ENCODE data around the gene TBC1D8.

TBC1D8 gene

GRCh38 chr2:100976061-100976460, 175.1 kb downstream of the TBC1D8 start:
- no peak for DNase-seq (ENCODE audit: low read depth, low spot score)
- in situ Hi-C loops (cut with HindIII; ENCODE audit: low sequenced_read_pairs) = no loop called here
- H3K4me3 ChIP-seq (ENCODE audit: low read depth, low read length) = no peak overlapping the region
- TF ChIP-seq CTCF (IDR thresholded peaks at IDR 0.05; ENCODE audit: low read depth, low read length) = no peak

DNA sequence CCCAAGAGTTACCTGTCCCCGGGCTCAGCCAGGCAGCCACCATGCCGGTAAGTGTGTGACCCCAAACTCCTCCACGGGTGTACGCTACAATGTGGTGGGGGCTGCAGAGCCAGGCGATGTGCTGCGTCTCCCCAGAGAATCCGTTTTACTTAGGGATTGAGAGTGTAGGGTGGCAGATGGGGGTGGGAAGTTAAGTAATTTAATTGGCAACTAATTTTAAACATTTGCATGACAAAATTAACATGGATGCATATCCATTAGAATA, 175.7 kb downstream of the TBC1D8 start:
- TF ChIP-seq CTCF (IDR thresholded peaks at IDR 0.05; ENCODE audit: low read depth, low read length) = no peak
- no peak overlapping the region for H3K4me3 ChIP-seq (ENCODE audit: low read depth, low read length)
- no peak for DNase-seq (ENCODE audit: low read depth, low spot score)
- in situ Hi-C loops (cut with HindIII; ENCODE audit: low sequenced_read_pairs) = no loop called here

DNA sequence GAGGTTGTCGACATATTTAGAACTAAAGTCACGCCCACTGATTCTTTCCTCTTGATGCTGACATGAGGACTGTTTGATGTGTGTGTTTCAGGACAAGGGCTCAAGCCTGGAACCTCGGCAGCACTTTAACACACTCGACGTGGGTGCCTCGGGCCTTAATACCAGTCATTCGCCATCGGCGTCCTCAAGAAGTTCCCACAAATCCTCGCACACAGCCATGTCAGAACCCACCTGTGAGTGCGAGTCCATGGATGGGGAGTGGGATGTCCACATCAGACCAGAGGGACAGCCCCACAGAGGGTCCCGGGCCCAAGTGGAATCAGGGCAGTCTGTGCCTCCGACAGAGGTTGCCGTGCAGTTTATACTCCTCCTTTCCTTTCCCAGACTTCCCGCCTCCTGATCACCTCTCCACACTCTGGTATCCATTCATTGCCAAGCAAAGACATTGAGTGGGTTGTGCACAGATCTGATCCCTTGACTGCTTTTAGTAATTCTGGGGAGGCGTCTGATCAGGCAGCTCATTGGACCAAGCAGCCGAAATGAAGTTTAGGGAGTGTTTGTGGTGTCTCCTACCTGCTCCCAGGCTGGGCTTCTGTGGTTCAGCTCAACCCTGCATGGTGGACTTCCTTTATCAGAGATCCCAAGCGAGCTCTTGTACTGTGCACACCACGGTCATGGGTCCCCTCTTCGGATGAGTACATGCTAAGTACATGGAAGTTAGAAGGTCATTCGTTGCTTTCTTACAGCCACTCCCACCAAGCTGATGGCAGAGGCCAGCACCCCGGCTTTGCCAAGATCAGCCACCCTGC, 176.3 kb downstream of the TBC1D8 start:
- in situ Hi-C loops (cut with HindIII; ENCODE audit: low sequenced_read_pairs) = no loop called here
- DNase-seq (ENCODE audit: low read depth, low spot score) = no peak
- TF ChIP-seq CTCF (IDR thresholded peaks at IDR 0.05; ENCODE audit: low read depth, low read length) = no peak
- no peak overlapping the region for H3K4me3 ChIP-seq (ENCODE audit: low read depth, low read length)

DNA sequence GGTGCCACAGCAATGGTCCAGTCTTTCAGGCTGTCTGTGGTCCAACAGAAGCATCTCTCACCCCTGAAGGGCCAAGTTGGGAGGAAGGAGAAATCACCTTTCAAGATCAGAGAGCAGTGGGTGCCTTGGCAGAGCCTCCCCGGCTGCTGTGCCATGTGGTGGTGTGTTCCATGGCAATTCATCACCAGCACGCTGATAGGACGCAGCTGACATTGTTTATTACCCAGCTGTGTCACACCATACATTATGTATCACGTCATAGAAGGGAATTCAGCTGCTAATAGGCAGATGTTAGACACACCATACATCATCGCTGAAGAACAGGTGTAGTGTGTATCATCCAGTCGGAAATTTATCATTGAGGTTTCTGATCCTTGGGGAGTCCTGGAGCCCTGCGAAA, 178.7 kb downstream of the TBC1D8 start:
- no peak for DNase-seq (ENCODE audit: low read depth, low spot score)
- no peak for TF ChIP-seq CTCF (IDR thresholded peaks at IDR 0.05; ENCODE audit: low read depth, low read length)
- no peak overlapping the region for H3K4me3 ChIP-seq (ENCODE audit: low read depth, low read length)
- in situ Hi-C loops (cut with HindIII; ENCODE audit: low sequenced_read_pairs) = no loop called here

GRCh38 chr2:100971221-100971620, 180.0 kb downstream of the TBC1D8 start:
- no peak for TF ChIP-seq CTCF (IDR thresholded peaks at IDR 0.05; ENCODE audit: low read depth, low read length)
- DNase-seq (ENCODE audit: low read depth, low spot score) = no peak
- no peak overlapping the region for H3K4me3 ChIP-seq (ENCODE audit: low read depth, low read length)
- in situ Hi-C loops (cut with HindIII; ENCODE audit: low sequenced_read_pairs) = no loop called here

- H3K4me3 ChIP-seq (ENCODE audit: low read depth, low read length) = no peak overlapping the region
- TF ChIP-seq CTCF (IDR thresholded peaks at IDR 0.05; ENCODE audit: low read depth, low read length) = no peak
- no peak for DNase-seq (ENCODE audit: low read depth, low spot score)
- in situ Hi-C loops (cut with HindIII; ENCODE audit: low sequenced_read_pairs) = no loop called here
These were observed 181.2 kb downstream of the TBC1D8 start for GRCh38 chr2:100969998-100970397.

All from astrocyte of the spinal cord (primary cell).